NCI-H510A (cell line): ENCODE results near the gene SLC38A11.
"Not testable (repeated sequence)": the region's sequence is repeated elsewhere in the genome, so short reads cannot be mapped to it uniquely, and the experiment has no call there.

Source experiments
- DNase-seq: peaks from one replicate; lab custom pipeline; 2025; lab: John Stamatoyannopoulos, UW

Gene SLC38A11

GRCh38 chr2:164877169-164877568 is 78.2 kb downstream of the SLC38A11 start:
- no peak for DNase-seq

- no peak for DNase-seq
These were observed 79.8 kb downstream of the SLC38A11 start for GRCh38 chr2:164875334-164876205.

GRCh38 chr2:164873210-164873908 is 82.0 kb downstream of the SLC38A11 start:
- no peak for DNase-seq

GRCh38 chr2:164871404-164871803 is 83.9 kb downstream of the SLC38A11 start:
- no peak for DNase-seq

GRCh38 chr2:164869420-164869772 is 85.9 kb downstream of the SLC38A11 start:
- no peak for DNase-seq

GRCh38 chr2:164868563-164869419 is 86.5 kb downstream of the SLC38A11 start:
- DNase-seq = no peak

GRCh38 chr2:164867779-164868397 is 87.4 kb downstream of the SLC38A11 start:
- DNase-seq = no peak

GRCh38 chr2:164866381-164866780 is 88.9 kb downstream of the SLC38A11 start:
- not testable (repeated sequence) for DNase-seq

- DNase-seq = no peak
These were observed 94.7 kb downstream of the SLC38A11 start for GRCh38 chr2:164860694-164861042.

- not testable (repeated sequence) for DNase-seq
These were observed 95.2 kb downstream of the SLC38A11 start for GRCh38 chr2:164859906-164860693.

GRCh38 chr2:164859251-164859818 is 96.0 kb downstream of the SLC38A11 start:
- no peak for DNase-seq

- DNase-seq = no peak
These were observed 103.2 kb downstream of the SLC38A11 start for GRCh38 chr2:164852086-164852485.

GRCh38 chr2:164850235-164850634 is 105.1 kb downstream of the SLC38A11 start:
- no peak for DNase-seq

GRCh38 chr2:164849506-164849905 is 105.8 kb downstream of the SLC38A11 start:
- no peak for DNase-seq

GRCh38 chr2:164847981-164848741 is 107.2 kb downstream of the SLC38A11 start:
- no peak for DNase-seq

GRCh38 chr2:164847291-164847690 is 108.0 kb downstream of the SLC38A11 start:
- no peak for DNase-seq

- no peak for DNase-seq
These were observed 109.0 kb downstream of the SLC38A11 start for GRCh38 chr2:164846276-164846675.
